Gastrocnemius medialis (tissue), 4 donors: ENCODE measurements around the gene OTUD1. TPM values are rescaled to one million over a fixed set of nuclear protein-coding genes. Genes with fewer than 3 reads are reported as not detected.

Experiments used
- ATAC-seq, 2 donors: fragments of 150-250 bp; one replicate each; pipeline ENCODE4 v1.9.1; 2016
- DNase-seq, 2 donors: peaks; one replicate each; pipeline ENCODE4 v3.0.0-alpha.2; 2019
- H3K27ac ChIP-seq, 4 donors: fragments of 200-600 bp; sonication (generic); 1 replicate in 1 of 4; 2 replicates in 3 of 4; pipeline ENCODE4 v1.5.1; 2016 to 2018; ENCODE audit warnings: mild to moderate bottlenecking in 2 of 4, moderate library complexity in 1 of 4
- H3K27me3 ChIP-seq, 3 donors: fragments of 200-600 bp; sonication (generic) in 2 of 3; 1 replicate in 1 of 3; 2 replicates in 2 of 3; pipeline versions ENCODE4 v1.5.1 to v1.6.0; 2016 to 2019; ENCODE audit warnings: mild to moderate bottlenecking in 1 of 3, moderate library complexity in 1 of 3
- H3K36me3 ChIP-seq, 2 donors: fragments of 200-600 bp; sonication (generic) in 1 of 2; one replicate each; pipeline ENCODE4 v1.5.1; 2017 to 2018
- H3K4me1 ChIP-seq, 2 donors: fragments of 200-600 bp; sonication (generic) in 1 of 2; one replicate each; pipeline ENCODE4 v1.5.1; 2016 to 2017; ENCODE audit warnings: mild to moderate bottlenecking in 2 of 2
- H3K4me3 ChIP-seq, 4 donors: fragments of 200-600 bp; sonication (generic) in 3 of 4; 1 replicate in 1 of 4; 2 replicates in 3 of 4; pipeline ENCODE4 v1.5.1; 2016 to 2019; ENCODE audit warnings: mild to moderate bottlenecking in 2 of 4
- H3K9me3 ChIP-seq, 3 donors: fragments of 200-600 bp; sonication (generic) in 2 of 3; 1 replicate in 1 of 3; 2 replicates in 2 of 3; pipeline ENCODE4 v1.5.1; 2016 to 2019
- CTCF ChIP-seq, 5 experiments: fragments of 450-650 bp in 3 of 5; fragments of 200-600 bp in 2 of 5; sonication (generic) in 2 of 5; IDR thresholded peaks in 4 of 5; conservative IDR thresholded peaks in 1 of 5; 1 replicate in 4 of 5; 2 replicates in 1 of 5; pipeline ENCODE4 v1.5.1; 2016 to 2019; ENCODE audit warnings: antibody characterized with exemption in 5 of 5, mild to moderate bottlenecking in 3 of 5, moderate library complexity in 3 of 5
- POLR2A ChIP-seq, 2 donors: fragments of 450-650 bp; IDR thresholded peaks; one replicate each; pipeline ENCODE4 v1.6.1; 2017; ENCODE audit warnings: antibody characterized with exemption in 2 of 2, mild to moderate bottlenecking in 2 of 2, moderate library complexity in 2 of 2
- in situ Hi-C, 4 donors: fragments of 200-750 bp; cut with MboI; loops; one replicate each; pipeline versions ENCODE4 v1.15.0 to v1.8.0; 2017; ENCODE audit warnings: low sequenced_read_pairs in 4 of 4
- intact Hi-C: fragments of 100-400 bp; cut with DNase I; formaldehyde crosslinking; loops from one replicate; pipeline ENCODE4 v1.15.1; 2023; ENCODE audit warnings: low total_unique reads
- total RNA-seq, 4 donors: library from RNA; depleted of rRNA; stranded (reverse); fragments of >200 nt; gene quantifications; one replicate each; pipeline versions ENCODE4 v1.1.0 to v1.2.3, GENCODE V29; 2016

The OTUD1 gene
- total RNA-seq, 4 donors from 2014 or later = 5.3 to 16.9 (median 7.7) TPM

- TF ChIP-seq CTCF (IDR thresholded peaks at IDR 0.05 in 4 of 5, conservative IDR thresholded peaks at IDR 0.05 in 1 of 5) = no peak
- no peak for ATAC-seq
- in situ Hi-C loops = no loop called here
- Histone ChIP-seq H3K36me3 (no peaks in the 10 kb centered on the region), H3K4me3 (no peak overlapping the region), H3K9me3 (no peaks in the 10 kb centered on the region), H3K27me3 (no peaks in the 10 kb centered on the region), H3K27ac (no peak overlapping the region), H3K4me1 (peaks cover 5 to 17% of the 10 kb centered on the region in 2 donors)
- intact Hi-C loops = no loop called here
- no peak for DNase-seq
Measured at GRCh38 chr10:23453465-23453864, 14.6 kb downstream of the OTUD1 start.

GRCh38 chr10:23457632-23458417 lies 18.9 kb downstream of the OTUD1 start:
- H3K4me1 ChIP-seq = peaks cover 11 to 19% of the 10 kb centered on the region in 2 donors
- in situ Hi-C loops (no loop called here), intact Hi-C loops (no loop called here)
- no peaks in the 10 kb centered on the region for H3K36me3 ChIP-seq
- peak overlapping the region in 1 of 4 donors; percentile 18 for H3K27ac ChIP-seq
- no peak overlapping the region for H3K4me3 ChIP-seq
- DNase-seq (no peak), ATAC-seq (no peak)
- H3K27me3 ChIP-seq = no peaks in the 10 kb centered on the region
- no peak for TF ChIP-seq CTCF (IDR thresholded peaks at IDR 0.05 in 4 of 5, conservative IDR thresholded peaks at IDR 0.05 in 1 of 5)
- no peak for TF ChIP-seq POLR2A (IDR thresholded peaks at IDR 0.05)
- no peaks in the 10 kb centered on the region for H3K9me3 ChIP-seq

GRCh38 chr10:23459308-23459939 lies 20.5 kb downstream of the OTUD1 start:
- Histone ChIP-seq H3K4me1 (peaks cover 11 to 20% of the 10 kb centered on the region in 2 donors), H3K27ac (no peak overlapping the region), H3K36me3 (no peaks in the 10 kb centered on the region), H3K4me3 (no peak overlapping the region), H3K27me3 (no peaks in the 10 kb centered on the region), H3K9me3 (no peaks in the 10 kb centered on the region)
- TF ChIP-seq POLR2A (IDR thresholded peaks at IDR 0.05) (no peak), CTCF (IDR thresholded peaks at IDR 0.05 in 4 of 5, conservative IDR thresholded peaks at IDR 0.05 in 1 of 5) (no peak)
- in situ Hi-C loops (no loop called here), intact Hi-C loops (no loop called here)
- ATAC-seq (no peak), DNase-seq (no peak)

GRCh38 chr10:23461557-23461956 lies 22.7 kb downstream of the OTUD1 start:
- intact Hi-C loops (no loop called here), in situ Hi-C loops (no loop called here)
- Histone ChIP-seq H3K27me3 (no peaks in the 10 kb centered on the region), H3K36me3 (no peaks in the 10 kb centered on the region), H3K27ac (peak overlapping the region in 2 of 4 donors; percentile 19 to 20), H3K9me3 (no peaks in the 10 kb centered on the region), H3K4me3 (no peak overlapping the region), H3K4me1 (peaks cover 11 to 20% of the 10 kb centered on the region in 2 donors)
- TF ChIP-seq POLR2A (IDR thresholded peaks at IDR 0.05) (no peak), CTCF (IDR thresholded peaks at IDR 0.05 in 4 of 5, conservative IDR thresholded peaks at IDR 0.05 in 1 of 5) (no peak)
- ATAC-seq = peak in 1 of 2 donors; percentile 63
- DNase-seq = no peak
